Activated CD4-positive, alpha-beta T cell treated with anti-CD3 and anti-CD28 coated beads, Interleukin-10, Interleukin-2, amounts not matched to agents 100 ng/mL and 50 ng/mL, durations not matched to agents 16 hours and 8 hours (primary cell): Measurements from ENCODE around the gene CSF1.
A peak's percentile ranks its signal among the peaks of the same experiment; 100 is the strongest.
"Not testable (repeated sequence)": the region's sequence is repeated elsewhere in the genome, so short reads cannot be mapped to it uniquely, and the experiment has no call there.

ENCODE experiments used
- DNase-seq: peaks from one replicate; pipeline ENCODE4 v3.0.0-alpha.2; 2020

CSF1 gene

DNA sequence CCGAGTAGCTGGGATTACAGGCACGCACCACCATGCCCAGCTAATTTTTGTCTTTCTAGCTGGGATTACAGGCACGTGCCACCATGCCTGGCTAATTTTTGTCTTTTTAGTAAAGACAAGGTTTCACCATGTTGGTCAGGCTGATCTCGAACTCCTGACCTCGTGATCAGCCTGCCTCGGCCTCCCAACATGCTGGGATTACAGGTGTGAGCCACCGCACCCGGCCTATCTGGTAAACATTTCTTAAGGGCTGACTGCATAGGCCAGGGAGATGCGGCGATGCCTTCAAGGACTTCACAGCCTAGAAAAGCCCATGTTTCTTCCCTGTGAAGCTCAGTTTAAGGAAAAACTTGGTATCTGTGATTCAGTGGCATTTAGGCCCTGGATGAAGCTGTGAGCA lies 9.7 kb downstream of the CSF1 start:
- DNase-seq = not testable (repeated sequence)

DNA sequence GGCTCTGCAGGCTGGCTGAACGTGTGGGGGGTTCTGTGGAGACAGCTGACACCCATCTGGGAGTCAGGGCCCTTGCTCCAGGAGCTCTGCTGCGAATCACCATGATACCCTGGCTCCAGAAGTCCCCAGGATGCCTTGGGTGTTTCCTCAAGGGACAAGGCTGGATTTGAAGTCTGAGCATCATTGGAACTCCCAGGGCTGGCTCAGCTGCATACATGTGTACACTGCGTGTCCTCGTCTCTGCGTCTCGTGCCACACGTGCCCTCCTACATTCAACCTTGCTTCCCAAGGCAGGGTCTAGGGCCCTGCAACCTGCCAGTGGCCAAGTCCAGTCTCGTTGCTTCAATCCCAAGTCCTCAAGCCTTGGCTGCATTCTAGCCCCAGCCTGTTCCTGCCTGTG lies 11.7 kb downstream of the CSF1 start:
- no peak for DNase-seq

DNA sequence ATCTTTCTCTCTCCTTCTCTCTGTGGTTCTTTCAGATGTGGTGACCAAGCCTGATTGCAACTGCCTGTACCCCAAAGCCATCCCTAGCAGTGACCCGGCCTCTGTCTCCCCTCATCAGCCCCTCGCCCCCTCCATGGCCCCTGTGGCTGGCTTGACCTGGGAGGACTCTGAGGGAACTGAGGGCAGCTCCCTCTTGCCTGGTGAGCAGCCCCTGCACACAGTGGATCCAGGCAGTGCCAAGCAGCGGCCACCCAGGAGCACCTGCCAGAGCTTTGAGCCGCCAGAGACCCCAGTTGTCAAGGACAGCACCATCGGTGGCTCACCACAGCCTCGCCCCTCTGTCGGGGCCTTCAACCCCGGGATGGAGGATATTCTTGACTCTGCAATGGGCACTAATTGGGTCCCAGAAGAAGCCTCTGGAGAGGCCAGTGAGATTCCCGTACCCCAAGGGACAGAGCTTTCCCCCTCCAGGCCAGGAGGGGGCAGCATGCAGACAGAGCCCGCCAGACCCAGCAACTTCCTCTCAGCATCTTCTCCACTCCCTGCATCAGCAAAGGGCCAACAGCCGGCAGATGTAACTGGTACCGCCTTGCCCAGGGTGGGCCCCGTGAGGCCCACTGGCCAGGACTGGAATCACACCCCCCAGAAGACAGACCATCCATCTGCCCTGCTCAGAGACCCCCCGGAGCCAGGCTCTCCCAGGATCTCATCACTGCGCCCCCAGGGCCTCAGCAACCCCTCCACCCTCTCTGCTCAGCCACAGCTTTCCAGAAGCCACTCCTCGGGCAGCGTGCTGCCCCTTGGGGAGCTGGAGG lies 12.7 kb downstream of the CSF1 start:
- peak; percentile 30 for DNase-seq

DNA sequence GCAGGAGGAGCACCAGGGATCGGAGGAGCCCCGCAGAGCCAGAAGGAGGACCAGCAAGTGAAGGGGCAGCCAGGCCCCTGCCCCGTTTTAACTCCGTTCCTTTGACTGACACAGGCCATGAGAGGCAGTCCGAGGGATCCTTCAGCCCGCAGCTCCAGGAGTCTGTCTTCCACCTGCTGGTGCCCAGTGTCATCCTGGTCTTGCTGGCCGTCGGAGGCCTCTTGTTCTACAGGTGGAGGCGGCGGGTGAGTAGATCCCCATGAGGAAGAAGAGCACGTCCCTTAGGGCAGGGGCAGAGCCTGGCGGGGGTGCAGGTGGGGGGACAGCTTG lies 13.3 kb downstream of the CSF1 start:
- no peak for DNase-seq

DNA sequence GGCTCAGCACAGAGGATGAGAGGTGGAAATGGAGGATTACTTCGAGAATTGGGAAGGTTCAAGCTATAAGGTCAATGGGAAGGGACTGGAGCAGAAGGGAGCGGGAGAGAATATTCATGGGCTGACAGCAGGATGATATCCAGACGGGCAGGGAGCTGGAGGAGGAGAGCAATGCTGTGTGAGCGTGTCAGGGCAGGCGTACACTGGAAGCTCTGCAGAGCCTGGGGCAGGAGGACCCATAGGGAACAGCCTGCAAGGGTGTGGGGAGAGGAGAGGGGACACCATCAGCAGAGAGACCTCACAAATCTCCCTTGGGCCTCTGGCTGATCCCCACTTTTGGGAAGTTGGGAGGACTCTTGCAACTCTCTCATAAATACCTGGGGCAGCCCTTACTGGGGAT lies 13.7 kb downstream of the CSF1 start:
- no peak for DNase-seq

DNA sequence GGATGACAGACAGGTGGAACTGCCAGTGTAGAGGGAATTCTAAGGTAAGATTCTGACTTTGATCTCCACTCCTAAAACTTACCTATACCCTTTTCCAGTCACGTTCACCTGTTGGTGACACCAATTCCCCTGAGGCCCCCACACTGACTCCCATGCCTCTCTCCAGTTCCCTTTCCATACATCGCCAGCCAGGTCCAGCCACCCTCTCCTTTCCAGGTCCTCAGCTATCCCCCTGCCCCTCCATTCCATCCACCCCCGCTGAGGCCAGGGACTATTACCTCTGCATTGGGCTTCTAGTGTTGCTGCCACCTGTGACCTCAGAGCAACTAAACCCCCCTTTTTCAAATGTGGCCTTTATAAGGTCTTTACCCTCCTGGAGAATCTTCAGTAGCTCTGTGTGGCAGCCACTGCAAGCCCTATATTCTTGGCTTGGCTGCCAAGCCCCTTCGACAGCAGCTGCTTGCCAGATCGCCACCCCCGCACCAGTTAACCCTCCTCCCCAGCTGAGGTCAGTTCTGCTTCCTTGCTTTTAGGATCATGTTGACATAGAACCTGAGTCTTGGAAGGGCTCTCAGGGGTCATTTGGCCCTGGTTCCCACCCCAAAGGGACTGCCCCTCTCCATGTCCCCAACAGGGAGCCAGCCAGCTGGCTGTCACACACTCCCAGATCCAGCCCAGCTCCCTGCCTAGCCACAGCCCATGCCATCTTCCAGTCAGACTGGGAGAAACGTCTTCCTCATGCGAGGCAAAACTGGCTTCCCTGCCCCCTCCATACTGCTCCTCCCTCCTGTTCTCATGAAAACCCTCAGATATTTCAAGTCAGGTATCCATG lies 14.7 kb downstream of the CSF1 start:
- no peak for DNase-seq

DNA sequence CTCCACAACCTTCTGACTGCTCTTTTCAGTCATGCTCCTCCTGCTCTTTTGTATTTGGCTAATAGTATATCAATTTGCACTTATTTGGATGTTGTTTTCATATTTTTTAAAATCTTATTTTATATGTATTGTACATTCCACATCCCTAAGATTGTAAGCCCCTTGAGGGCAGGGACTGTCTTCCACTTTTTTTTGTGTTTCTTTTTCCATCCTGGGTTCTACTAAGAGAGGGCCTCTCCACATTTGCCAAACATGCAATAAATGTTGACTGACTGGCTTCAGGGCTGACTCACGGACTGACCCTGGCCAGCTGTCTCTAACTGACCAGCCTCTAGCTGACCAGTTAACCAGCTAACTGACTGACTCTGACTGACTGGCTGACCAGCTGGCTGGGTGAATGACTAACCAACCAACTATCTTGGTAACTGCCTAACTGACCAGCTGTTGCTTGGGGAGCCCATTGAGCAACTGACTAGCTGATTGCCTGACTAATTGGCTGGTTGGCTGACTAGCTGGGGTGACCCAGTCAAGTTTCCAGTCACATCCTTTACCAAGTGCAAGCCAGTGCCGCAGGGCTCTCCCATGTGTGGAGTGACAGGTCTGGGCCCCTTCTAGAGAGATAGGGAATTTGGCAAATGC lies 16.1 kb downstream of the CSF1 start:
- DNase-seq = no peak

DNA sequence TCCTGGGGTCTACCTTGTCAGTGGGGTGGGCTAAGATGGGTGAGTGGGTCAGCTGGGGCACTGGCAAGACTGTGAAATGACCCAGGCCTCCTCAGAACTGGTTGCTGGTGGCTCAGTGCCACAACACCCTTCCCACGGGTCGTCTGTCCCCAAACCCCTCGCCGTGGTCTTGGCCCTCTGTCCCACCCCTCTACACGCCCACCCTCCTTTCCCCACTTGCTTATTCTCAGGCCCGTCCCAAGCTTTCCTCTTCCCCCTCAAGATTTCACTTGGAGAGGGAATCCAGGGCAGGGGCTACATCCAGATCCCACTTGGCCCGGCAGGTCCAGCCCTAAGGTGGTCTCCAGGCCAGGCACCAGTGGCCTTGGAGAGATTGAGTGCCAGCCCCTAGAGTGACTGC lies 16.7 kb downstream of the CSF1 start:
- no peak for DNase-seq

DNA sequence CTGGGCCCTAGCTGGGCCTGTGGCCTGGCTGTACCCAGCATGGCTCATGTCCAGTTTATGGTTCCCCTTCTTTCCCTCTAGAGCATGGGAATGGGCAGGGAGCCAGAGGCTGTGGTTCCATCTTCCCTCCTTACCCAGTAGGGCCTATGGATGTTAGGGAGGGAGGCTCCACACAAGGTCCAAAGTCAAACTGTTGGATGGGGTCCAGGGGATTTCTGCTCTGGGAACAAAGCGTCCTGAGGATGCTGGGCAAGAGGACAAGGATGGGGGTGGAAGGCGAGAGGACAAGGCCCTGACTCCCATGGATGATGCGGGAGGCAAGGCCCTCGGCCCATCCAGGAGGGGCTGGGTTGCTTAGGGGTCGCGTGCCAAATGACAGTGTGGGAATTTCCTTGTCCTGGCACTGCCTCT lies 17.3 kb downstream of the CSF1 start:
- DNase-seq = no peak

DNA sequence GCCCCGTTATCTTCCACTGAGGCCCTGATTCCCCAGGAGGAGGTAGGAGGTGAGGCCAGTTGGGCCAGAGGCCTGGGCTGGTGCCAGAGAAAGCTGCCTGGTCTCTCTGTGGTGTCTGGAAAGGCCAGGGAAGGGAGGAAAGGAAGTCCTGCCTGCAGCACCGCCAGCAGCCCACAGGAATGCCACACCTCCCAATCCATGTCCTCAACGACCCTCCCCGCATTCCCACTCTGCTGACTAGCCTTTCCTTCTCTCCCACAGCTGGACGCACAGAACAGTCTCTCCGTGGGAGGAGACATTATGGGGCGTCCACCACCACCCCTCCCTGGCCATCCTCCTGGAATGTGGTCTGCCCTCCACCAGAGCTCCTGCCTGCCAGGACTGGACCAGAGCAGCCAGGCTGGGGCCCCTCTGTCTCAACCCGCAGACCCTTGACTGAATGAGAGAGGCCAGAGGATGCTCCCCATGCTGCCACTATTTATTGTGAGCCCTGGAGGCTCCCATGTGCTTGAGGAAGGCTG lies 18.0 kb downstream of the CSF1 start:
- no peak for DNase-seq

DNA sequence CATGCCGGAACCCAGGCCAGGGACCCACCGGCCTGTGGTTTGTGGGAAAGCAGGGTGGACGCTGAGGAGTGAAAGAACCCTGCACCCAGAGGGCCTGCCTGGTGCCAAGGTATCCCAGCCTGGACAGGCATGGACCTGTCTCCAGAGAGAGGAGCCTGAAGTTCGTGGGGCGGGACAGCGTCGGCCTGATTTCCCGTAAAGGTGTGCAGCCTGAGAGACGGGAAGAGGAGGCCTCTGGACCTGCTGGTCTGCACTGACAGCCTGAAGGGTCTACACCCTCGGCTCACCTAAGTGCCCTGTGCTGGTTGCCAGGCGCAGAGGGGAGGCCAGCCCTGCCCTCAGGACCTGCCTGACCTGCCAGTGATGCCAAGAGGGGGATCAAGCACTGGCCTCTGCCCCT lies 18.5 kb downstream of the CSF1 start:
- no peak for DNase-seq

DNA sequence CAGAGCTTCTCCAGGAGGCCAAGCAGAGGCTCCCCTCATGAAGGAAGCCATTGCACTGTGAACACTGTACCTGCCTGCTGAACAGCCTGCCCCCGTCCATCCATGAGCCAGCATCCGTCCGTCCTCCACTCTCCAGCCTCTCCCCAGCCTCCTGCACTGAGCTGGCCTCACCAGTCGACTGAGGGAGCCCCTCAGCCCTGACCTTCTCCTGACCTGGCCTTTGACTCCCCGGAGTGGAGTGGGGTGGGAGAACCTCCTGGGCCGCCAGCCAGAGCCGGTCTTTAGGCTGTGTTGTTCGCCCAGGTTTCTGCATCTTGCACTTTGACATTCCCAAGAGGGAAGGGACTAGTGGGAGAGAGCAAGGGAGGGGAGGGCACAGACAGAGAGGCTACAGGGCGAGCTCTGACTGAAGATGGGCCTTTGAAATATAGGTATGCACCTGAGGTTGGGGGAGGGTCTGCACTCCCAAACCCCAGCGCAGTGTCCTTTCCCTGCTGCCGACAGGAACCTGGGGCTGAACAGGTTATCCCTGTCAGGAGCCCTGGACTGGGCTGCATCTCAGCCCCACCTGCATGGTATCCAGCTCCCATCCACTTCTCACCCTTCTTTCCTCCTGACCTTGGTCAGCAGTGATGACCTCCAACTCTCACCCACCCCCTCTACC lies 19.1 kb downstream of the CSF1 start:
- no peak for DNase-seq

DNA sequence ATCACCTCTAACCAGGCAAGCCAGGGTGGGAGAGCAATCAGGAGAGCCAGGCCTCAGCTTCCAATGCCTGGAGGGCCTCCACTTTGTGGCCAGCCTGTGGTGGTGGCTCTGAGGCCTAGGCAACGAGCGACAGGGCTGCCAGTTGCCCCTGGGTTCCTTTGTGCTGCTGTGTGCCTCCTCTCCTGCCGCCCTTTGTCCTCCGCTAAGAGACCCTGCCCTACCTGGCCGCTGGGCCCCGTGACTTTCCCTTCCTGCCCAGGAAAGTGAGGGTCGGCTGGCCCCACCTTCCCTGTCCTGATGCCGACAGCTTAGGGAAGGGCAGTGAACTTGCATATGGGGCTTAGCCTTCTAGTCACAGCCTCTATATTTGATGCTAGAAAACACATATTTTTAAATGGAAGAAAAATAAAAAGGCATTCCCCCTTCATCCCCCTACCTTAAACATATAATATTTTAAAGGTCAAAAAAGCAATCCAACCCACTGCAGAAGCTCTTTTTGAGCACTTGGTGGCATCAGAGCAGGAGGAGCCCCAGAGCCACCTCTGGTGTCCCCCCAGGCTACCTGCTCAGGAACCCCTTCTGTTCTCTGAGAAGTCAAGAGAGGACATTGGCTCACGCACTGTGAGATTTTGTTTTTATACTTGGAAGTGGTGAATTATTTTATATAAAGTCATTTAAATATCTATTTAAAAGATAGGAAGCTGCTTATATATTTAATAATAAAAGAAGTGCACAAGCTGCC lies 19.8 kb downstream of the CSF1 start:
- no peak for DNase-seq

DNA sequence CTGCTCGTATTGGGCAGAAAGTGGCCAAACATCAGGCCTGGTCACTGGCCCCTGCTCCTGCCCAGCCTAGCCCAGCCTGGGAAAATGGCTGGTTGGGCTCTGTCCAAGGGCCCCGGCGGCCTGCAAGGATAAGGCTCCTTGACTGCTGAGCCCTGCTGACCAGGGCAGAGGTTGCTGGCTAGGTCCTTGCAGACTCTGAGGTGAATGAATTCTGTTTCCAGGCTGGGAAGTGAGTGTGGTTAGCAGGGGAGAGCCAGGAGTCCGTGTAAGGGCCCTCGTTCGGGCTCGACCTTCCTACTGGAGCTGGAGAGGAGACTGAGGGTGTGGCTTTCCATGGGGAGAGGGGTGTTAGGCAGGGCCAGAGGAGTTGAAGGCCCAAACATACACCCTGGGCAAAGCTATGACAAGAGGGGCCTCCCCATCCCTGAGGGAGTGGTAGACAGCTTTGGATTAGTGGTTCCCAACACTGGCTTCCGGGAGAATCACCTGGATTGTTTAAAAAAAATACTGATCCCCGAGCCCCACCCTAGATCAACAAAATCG lies 20.6 kb downstream of the CSF1 start:
- no peak for DNase-seq

DNA sequence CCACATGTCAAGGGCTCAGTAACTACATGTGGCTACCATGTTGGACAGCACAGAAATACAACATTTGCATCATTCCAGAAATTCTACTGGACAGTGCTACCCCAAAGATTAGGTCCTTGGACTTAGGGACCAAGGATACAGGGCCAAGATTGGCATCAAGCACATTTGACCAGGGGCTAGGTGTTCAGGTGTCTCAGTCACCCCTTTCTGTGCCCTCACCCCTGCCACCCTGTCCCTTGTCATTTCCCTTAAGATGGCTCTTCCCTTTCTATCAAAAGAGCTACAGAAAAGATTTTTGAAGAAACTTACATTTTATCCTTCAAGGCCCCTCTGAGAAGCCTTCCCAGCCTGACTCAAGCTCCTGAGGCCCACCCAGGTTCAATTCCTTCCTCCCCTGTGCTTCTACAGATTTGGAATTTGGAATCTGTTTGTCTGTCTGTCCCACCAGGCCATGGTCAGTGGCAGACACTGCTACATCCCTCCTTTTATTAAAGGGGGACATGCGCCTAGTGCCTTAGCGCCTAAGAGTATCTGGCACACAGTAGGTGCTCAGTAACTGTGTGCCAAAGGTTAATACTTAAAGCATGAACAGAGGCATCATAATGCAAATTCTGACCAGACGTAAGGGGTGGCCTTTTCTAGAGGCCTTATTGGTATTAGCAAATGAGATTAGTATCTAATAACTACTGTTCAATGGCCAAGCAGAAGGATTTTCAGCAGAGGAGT lies 21.4 kb downstream of the CSF1 start:
- no peak for DNase-seq

DNA sequence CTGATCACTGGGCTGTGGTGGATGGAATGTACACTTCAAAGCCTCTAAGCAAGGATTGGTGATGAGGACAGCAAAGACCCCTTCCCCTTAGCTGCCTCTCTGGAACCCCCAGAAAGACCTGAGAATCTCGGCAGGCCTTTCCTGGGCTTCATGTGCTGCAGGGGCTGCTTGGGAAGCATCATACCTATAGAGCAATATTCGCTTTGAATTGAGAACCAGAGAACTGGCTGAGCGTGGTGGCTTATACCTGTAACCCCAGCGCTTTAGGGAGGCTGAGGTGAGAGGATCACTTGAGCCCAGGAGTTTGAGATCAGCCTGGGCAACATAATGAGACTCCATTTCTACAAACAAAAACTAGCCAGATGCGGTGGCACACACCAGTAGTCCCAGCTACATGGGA lies 22.0 kb downstream of the CSF1 start:
- DNase-seq = no peak

DNA sequence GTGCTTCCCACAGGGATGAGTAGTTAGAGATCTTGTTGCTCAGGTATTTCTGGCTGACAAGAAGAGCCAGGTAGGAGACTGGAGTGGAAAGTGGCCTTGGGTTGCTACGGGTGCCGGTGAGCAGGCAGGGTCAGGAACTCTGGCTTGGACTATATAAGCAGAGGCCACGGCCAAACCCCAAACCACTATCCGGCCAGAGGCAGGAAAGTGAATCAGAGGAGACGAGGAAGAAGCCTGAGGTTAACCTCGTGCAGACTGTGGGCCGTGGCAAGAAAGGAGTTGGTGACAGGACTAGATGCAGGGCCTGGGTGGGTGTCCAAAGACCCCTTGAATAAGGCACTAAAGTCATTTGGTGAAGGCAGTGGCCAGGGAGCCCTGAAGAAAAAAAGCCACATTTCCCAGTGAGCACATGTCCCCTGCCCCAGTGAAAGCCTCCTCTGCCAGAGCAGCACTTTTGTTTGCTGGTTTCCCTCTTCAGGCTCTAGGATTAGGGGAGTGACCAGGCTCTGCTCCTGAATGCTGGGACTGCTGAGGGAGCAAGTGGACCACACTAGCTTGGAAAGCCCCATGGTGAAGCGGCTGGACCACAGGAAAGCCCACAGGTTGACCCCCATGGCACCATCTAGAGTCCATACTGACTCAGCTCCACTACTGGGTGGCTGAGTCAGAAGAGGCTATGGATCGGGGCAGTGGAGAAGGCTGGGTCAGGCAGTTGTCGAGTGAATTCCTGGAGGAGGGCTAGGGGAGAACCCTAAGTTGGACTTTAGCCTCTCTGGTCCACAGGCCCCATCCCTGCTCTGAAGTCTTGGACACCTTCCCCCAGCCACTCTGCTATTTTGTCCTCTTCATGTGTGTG lies 23.4 kb downstream of the CSF1 start:
- peak; percentile 45 for DNase-seq

DNA sequence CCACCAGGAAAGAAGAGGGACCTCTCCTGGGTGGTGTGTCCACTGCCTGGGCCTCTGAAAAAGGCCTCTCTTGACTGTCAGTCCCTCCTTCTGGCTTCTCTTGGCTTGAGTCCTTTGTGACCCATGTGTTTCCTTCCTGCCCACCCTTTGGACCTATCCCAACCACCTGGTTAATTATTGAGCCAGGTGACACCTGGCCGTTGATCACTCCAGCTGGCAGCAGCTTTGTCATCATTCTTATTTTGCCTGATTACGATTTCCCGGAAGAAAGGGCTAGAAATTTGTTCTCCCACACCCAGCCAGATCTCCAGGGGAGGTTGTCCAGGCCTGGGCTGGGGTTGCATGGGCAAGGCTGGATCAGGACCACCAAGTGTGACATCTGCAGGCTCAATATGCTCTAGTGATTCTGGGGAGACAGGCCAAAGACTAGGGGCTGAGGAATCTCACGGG lies 24.8 kb downstream of the CSF1 start:
- no peak for DNase-seq

DNA sequence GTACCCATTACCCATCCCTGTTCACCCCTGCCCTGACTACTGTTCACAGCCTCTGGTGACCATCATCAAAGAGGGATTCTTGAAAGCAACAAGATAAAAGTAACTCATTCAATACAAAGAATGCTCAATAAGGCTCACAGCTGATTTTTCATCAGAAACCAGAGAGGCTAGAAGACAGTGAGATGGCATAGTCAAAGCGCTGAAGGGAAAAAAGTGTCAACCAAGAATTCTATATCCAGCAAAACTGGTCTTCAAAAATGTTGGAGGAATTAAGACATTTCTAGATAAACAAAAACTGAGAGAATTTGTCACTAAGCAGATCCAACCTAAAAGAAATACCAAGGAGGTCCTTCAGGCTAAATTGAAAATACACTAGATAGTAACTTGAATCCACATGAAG lies 27.1 kb downstream of the CSF1 start:
- DNase-seq = no peak

DNA sequence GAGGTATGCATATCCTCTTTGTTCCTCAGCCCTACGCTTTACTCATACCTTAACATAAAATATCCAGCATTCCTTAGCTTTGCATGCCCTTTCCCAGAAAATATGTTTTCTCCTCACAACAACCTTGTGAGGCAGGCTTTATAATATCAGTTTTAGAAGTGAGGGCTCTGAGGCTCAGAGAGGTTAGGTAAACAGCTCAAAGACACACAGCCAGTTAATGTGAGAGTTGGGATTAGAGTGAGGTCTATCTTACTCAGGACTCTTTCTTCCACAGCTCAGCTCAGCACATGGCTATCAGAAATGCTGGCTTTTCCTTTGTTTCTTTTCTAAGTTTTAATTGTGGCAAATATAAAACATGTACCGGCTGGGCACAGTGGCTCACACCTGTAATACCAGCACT lies 27.9 kb downstream of the CSF1 start:
- no peak for DNase-seq
